Renal pelvis (tissue), 12 donors: ENCODE data around the gene SKA2. TPM values are rescaled to one million over a fixed set of nuclear protein-coding genes. Genes with fewer than 3 reads are reported as not detected.
"Not testable (repeated sequence)": the region's sequence is repeated elsewhere in the genome, so short reads cannot be mapped to it uniquely, and the experiment has no call there.

Experiments
- DNase-seq: peaks from one replicate; pipeline ENCODE4 v3.0.0-alpha.2; 2013
- long read RNA-seq, 16 experiments: transcript quantifications; one replicate each; lab custom pipeline, GENCODE V29; 2026
- polyA plus RNA-seq, 3 donors: library from polyadenylated mRNA; unstranded; fragments of 120-200 nt; gene quantifications; one replicate each; pipeline ENCODE4 v1.2.1, GENCODE V29; 2013; ENCODE audit not compliant: insufficient read length in 3 of 3

SKA2 gene
- 10 to 100 TPM; 66.3 to 74.5 (median 69.3) TPM for polyA plus RNA-seq
- long read RNA-seq, donor 1, transcript SKA2-208 (2 exons, 533 nt): minor isoform, 12 of 45 reads
- long read RNA-seq, donor 1, transcript SKA2-201 (4 exons, 2,798 nt): major isoform, 16 of 45 reads
- long read RNA-seq, donor 1, transcript SKA2-206 (3 exons, 595 nt): minor isoform, 14 of 45 reads
- long read RNA-seq, donor 1, partial matches to known transcripts: 0 of 45 reads
- long read RNA-seq, donor 1, other reads (novel, unspliced or antisense): 0 of 45 reads
- long read RNA-seq, donor 2, transcript SKA2-201 (4 exons, 2,798 nt): major isoform, 19 of 50 reads
- long read RNA-seq, donor 2, transcript SKA2-208 (2 exons, 533 nt): minor isoform, 11 of 50 reads
- long read RNA-seq, donor 2, transcript SKA2-206 (3 exons, 595 nt): minor isoform, 12 of 50 reads
- long read RNA-seq, donor 2, partial matches to known transcripts: 0 of 50 reads
- long read RNA-seq, donor 2, other reads (novel, unspliced or antisense): 0 of 50 reads
- long read RNA-seq, donor 3, transcript SKA2-208 (2 exons, 533 nt): minor isoform, 13 of 50 reads
- long read RNA-seq, donor 3, transcript SKA2-201 (4 exons, 2,798 nt): major isoform, 17 of 50 reads
- long read RNA-seq, donor 3, transcript SKA2-206 (3 exons, 595 nt): minor isoform, 14 of 50 reads
- long read RNA-seq, donor 3, partial matches to known transcripts: 0 of 50 reads
- long read RNA-seq, donor 3, other reads (novel, unspliced or antisense): 0 of 50 reads
- long read RNA-seq, donor 4, transcript SKA2-206 (3 exons, 595 nt): minor isoform, 16 of 53 reads
- long read RNA-seq, donor 4, transcript SKA2-201 (4 exons, 2,798 nt): major isoform, 23 of 53 reads
- long read RNA-seq, donor 4, transcript SKA2-208 (2 exons, 533 nt): minor isoform, 6 of 53 reads
- long read RNA-seq, donor 4, partial matches to known transcripts: 0 of 53 reads
- long read RNA-seq, donor 4, other reads (novel, unspliced or antisense): 0 of 53 reads
- long read RNA-seq, donor 5, transcript SKA2-201 (4 exons, 2,798 nt): major isoform, 12 of 31 reads
- long read RNA-seq, donor 5, transcript SKA2-206 (3 exons, 595 nt): minor isoform, 8 of 31 reads
- long read RNA-seq, donor 5, transcript SKA2-208 (2 exons, 533 nt): minor isoform, 8 of 31 reads
- long read RNA-seq, donor 5, partial matches to known transcripts: 0 of 31 reads
- long read RNA-seq, donor 5, other reads (novel, unspliced or antisense): 0 of 31 reads
- long read RNA-seq, donor 6, transcript SKA2-206 (3 exons, 595 nt): minor isoform, 9 of 27 reads
- long read RNA-seq, donor 6, transcript SKA2-201 (4 exons, 2,798 nt): major isoform, 11 of 27 reads
- long read RNA-seq, donor 6, partial matches to known transcripts: 0 of 27 reads
- long read RNA-seq, donor 6, other reads (novel, unspliced or antisense): 0 of 27 reads
- long read RNA-seq, donor 7, transcript SKA2-208 (2 exons, 533 nt): minor isoform, 5 of 32 reads
- long read RNA-seq, donor 7, transcript SKA2-201 (4 exons, 2,798 nt): major isoform, 14 of 32 reads
- long read RNA-seq, donor 7, partial matches to known transcripts: 5 of 32 reads
- long read RNA-seq, donor 7, other reads (novel, unspliced or antisense): 0 of 32 reads
- long read RNA-seq, donor 8, transcript SKA2-201 (4 exons, 2,798 nt): major isoform, 13 of 20 reads
- long read RNA-seq, donor 8, partial matches to known transcripts: 0 of 20 reads
- long read RNA-seq, donor 8, other reads (novel, unspliced or antisense): 0 of 20 reads
- long read RNA-seq, donor 9, transcript SKA2-208 (2 exons, 533 nt): minor isoform, 10 of 53 reads
- long read RNA-seq, donor 9, transcript SKA2-206 (3 exons, 595 nt): minor isoform, 12 of 53 reads
- long read RNA-seq, donor 9, transcript SKA2-201 (4 exons, 2,798 nt): major isoform, 24 of 53 reads
- long read RNA-seq, donor 9, partial matches to known transcripts: 0 of 53 reads
- long read RNA-seq, donor 9, other reads (novel, unspliced or antisense): 0 of 53 reads
- long read RNA-seq, donor 10, transcript SKA2-201 (4 exons, 2,798 nt): major isoform, 20 of 49 reads
- long read RNA-seq, donor 10, transcript SKA2-206 (3 exons, 595 nt): minor isoform, 8 of 49 reads
- long read RNA-seq, donor 10, transcript SKA2-208 (2 exons, 533 nt): minor isoform, 7 of 49 reads
- long read RNA-seq, donor 10, partial matches to known transcripts: 10 of 49 reads
- long read RNA-seq, donor 10, other reads (novel, unspliced or antisense): 0 of 49 reads
- long read RNA-seq, donor 11, transcript SKA2-201 (4 exons, 2,798 nt): major isoform, 9 of 22 reads
- long read RNA-seq, donor 11, transcript SKA2-206 (3 exons, 595 nt): minor isoform, 6 of 22 reads
- long read RNA-seq, donor 11, partial matches to known transcripts: 0 of 22 reads
- long read RNA-seq, donor 11, other reads (novel, unspliced or antisense): 0 of 22 reads
- long read RNA-seq, donor 12, transcript SKA2-201 (4 exons, 2,798 nt): major isoform, 27 of 50 reads
- long read RNA-seq, donor 12, transcript SKA2-206 (3 exons, 595 nt): minor isoform, 15 of 50 reads
- long read RNA-seq, donor 12, partial matches to known transcripts: 0 of 50 reads
- long read RNA-seq, donor 12, other reads (novel, unspliced or antisense): 0 of 50 reads
- long read RNA-seq, donor 13, transcript SKA2-201 (4 exons, 2,798 nt): major isoform, 8 of 16 reads
- long read RNA-seq, donor 13, partial matches to known transcripts: 0 of 16 reads
- long read RNA-seq, donor 13, other reads (novel, unspliced or antisense): 0 of 16 reads
- long read RNA-seq, donor 14: 0 reads
- long read RNA-seq, donor 15: 0 reads
- long read RNA-seq, donor 16, transcript SKA2-206 (3 exons, 595 nt): minor isoform, 13 of 57 reads
- long read RNA-seq, donor 16, transcript SKA2-201 (4 exons, 2,798 nt): major isoform, 37 of 57 reads
- long read RNA-seq, donor 16, partial matches to known transcripts: 0 of 57 reads
- long read RNA-seq, donor 16, other reads (novel, unspliced or antisense): 0 of 57 reads

- DNase-seq: no peak
Observed at GRCh38 chr17:59154721-59155438, at the start of gene SKA2. Gene SKA2 (minus strand): TSS chr17:59155186. CDS start chr17:59155163, 23 bp downstream.

- no peak for DNase-seq
Observed at GRCh38 chr17:59202320-59202719, 47.3 kb upstream of the SKA2 start.

DNA sequence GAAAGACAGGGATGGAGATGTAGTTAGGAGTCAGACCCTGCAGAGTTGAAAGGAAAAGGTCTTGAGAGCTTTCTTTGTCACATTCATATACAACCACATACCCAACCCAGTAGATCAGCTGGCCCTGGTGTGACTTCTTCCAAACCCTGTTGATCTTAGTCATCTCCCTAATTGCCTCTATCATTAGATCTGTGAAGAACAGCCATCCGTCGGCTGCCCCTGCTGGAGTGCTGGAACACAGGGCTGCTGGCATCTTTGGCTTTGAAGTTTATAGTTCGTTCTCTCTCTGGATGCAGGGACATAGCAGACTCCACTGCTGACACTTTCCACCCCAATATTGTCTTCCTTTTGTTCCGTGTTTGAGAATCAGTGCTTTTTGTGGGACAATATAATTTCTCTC is 44.4 kb upstream of the SKA2 start:
- no peak for DNase-seq

- DNase-seq: no peak
Observed at GRCh38 chr17:59193336-59193862, 38.4 kb upstream of the SKA2 start.

DNA sequence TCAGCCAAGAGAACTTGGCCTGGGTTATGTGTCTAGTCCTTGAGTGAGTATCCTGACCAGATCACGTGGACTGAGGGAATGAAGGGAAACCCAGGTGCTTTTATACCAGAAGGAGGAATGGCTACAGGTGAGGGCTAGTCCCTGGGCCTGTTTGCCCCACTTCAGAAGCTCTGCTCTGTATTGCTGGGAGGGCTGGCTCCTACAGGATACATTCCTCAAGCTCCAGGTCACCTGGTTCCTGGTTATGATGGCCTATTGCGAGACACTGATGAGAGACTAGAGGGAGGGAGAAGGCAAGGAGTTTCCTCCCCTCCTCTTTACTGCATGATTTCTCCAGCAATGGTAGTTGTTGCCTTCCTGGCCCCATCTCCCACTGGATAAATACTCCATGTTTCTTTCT is 35.8 kb upstream of the SKA2 start:
- DNase-seq: no peak

DNA sequence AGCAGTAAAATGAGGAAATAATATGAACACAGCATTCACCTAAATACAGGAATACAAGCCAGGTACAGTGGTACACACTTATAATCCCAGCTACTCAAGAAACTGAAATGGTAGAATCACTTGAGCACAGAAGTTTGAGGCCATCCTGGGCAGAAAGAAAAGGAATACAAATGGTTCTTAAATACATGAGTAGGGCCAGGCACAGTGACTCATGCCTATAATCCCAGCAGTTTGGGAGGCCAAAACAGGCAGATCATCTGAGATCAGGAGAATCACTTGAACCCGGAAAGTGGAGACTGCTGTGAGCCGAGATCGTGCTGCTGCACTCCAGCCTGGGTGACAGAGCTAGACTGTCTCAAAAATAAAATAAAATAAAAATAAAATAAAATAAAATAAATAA is 31.9 kb upstream of the SKA2 start:
- no peak for DNase-seq

DNA sequence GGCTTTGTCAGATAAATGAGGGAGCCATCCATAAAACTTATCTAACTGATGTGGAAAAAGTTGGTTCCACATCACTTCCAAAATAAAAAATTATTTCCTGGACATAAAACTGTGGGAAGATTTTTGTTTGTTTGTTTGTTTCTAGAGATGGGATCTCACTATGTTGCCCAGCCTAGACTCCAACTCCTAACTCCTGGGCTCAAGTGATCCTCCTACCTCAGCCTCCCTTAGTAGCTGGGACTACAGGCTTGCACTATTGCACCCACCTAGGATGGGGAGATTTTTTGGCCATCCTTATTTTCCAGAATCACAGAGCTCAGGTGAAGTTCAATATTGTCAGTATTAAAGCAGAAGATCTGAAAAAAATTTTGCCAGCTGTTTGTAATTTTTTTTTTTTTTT is 31.0 kb upstream of the SKA2 start:
- no peak for DNase-seq

DNA sequence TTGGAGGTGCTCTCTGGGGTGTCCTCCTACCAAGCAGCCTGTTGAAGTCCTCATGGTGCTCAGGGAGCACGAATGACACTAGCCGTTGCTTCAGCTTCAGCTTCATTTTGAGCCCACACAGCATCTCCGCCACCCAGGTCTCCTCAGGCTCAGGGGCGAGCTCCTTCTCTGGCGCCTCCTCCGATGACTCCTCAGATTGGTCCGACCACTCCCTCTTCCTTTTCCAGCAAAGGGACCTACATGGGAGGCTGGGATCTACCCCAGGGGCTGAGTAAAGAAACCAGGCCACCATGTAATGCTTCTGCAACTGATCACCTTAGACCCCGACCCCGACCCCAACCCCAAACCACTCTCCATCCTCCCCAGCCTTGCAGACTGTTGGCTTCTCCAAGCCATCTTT is 26.5 kb upstream of the SKA2 start:
- no peak for DNase-seq

DNA sequence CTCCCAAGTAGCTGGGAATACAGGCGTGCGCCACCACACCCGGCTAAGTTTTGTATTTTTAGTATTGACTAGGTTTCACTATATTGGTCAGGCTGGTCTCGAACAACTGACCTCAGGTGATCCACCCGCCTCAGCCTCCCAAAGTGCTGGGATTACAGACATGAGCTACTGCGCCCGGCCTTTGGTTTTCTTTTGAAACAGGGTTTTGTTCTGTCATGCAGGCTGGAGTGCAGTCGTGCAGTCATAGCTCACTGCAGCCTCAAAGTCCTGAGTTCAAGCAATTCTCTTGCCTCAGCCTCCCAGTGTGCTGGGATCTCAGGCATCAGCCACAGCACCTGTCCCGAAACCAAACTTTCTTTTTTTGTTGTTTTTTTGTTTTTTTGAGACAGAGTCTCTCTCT is 25.6 kb upstream of the SKA2 start:
- no peak for DNase-seq

GRCh38 chr17:59179601-59180000 is 24.6 kb upstream of the SKA2 start:
- not testable (repeated sequence) for DNase-seq

DNA sequence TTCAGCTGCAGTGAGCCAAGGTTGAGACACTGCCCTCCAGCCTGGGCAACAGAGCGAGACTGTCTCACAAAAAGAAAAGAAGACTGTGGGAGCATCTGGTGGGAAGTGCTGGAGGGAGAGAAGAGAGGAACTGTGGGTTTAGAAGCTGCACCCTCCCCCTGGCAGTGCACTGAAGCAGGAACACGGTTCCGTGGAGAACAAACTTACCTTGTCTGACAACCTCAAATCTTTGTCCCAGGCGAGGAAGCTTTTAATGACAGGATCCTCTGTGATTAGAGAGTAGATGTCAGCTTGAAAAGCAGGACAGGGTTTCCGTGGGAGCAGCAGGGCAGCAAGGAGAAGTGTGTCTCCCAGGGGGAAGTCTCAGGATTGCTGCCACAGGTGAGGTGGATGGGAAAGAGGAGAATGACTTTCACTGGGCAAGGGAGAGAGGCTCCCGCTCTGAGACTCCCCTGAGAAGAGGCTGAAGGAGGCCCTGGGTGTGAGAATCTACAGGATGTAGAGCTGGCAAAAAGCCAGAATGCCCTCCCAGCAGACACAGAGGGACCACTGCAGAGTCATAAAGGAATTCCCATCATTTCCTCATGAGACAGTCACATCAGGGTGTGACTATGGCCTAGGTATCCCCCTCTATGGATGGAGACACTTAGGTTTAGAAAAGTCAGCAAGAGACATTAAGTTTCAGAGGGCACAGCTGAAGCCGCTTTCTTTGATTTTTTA is 23.4 kb upstream of the SKA2 start:
- no peak for DNase-seq

DNA sequence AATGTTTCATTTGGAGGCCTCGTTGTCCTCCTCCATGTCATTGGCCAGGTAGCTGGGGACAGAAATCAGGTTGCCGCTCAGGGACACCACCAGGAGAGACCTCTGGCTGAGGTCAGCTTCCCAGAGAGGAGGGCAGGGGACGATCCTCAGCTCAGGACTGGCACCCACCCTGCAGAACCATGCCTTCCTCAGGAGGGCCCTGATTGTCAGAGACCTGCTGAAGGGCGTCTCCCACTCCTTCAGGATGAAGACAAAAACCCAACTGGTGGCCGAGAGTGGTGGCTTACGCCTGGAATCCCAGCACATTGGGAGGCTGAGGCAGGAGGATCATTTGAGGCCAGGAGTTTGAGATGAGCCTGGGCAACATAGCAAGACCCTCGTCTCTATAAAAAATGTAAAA is 20.1 kb upstream of the SKA2 start:
- DNase-seq: no peak

DNA sequence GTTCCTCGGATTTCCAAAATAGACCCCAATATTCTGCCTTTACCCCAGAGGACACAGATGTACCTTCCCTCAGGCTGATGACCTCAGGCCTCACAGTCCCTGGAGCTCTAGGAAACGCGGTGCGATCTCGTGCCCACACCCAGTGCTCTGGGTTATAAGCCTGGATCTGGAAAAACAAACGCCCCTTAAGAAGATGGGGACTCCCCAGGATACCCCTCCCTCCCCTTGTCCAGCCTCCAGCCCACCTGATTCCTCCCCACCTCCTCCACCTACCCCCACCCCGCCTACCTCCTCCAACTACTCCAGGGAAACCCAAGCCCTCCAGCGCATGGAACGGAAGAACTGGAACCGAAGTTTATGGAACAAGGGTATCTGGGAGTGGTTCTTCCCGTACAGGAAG is 19.7 kb upstream of the SKA2 start:
- DNase-seq: no peak

- no peak for DNase-seq
Observed at GRCh38 chr17:59172436-59173004, 17.5 kb upstream of the SKA2 start.

GRCh38 chr17:59167571-59168001 is 12.6 kb upstream of the SKA2 start:
- no peak for DNase-seq

- DNase-seq: peak; percentile 40
Observed at GRCh38 chr17:59165933-59166342, 11.0 kb upstream of the SKA2 start.
